HL-60 (cell line): ENCODE data around the gene RCC1.

Source experiments
- DNase-seq, 2 experiments: peaks; one replicate each; pipeline ENCODE4 v3.0.0-alpha.2; 2010 to 2020; ENCODE audit warnings: low read depth in 1 of 2, low spot score in 1 of 2
- H3K27ac ChIP-seq: fragments of 250-450 bp; sonication (Bioruptor Pico); replicated peaks from 2 replicates; pipeline ENCODE4 v1.5.1; 2020; ENCODE audit warnings: mild to moderate bottlenecking, moderate library complexity
- H3K27me3 ChIP-seq: fragments of 250-450 bp; sonication (Bioruptor Pico); 2 replicates; pipeline ENCODE4 v1.5.1; 2021; ENCODE audit warnings: mild to moderate bottlenecking, moderate library complexity; ENCODE audit not compliant: insufficient read depth, poor library complexity, severe bottlenecking
- H3K4me3 ChIP-seq: replicated peaks from 2 replicates; pipeline ENCODE4 v1.5.1; 2011; ENCODE audit warnings: mild to moderate bottlenecking, control low read depth, low read length; ENCODE audit not compliant: insufficient read depth
- GABPA ChIP-seq: IDR thresholded peaks from 2 replicates; pipeline ENCODE4 v1.6.1; 2012; ENCODE audit warnings: low read depth
- POLR2AphosphoS5 ChIP-seq: IDR thresholded peaks from 2 replicates; pipeline ENCODE4 v1.6.1; 2012; ENCODE audit warnings: low read depth
- SPI1 ChIP-seq: IDR thresholded peaks from 2 replicates; pipeline ENCODE4 v1.6.1; 2012; ENCODE audit warnings: low read depth, mild to moderate bottlenecking, borderline replicate concordance
- TF ChIP-seq, protein P1 (sequence below): IDR thresholded peaks from 2 replicates; pipeline ENCODE4 v1.6.1; 2012; ENCODE audit warnings: low read depth; ENCODE audit not compliant: insufficient replicate concordance
- TF ChIP-seq, protein P2 (sequence below): IDR thresholded peaks from one replicate; pipeline ENCODE4 v1.5.1; 2011; ENCODE audit warnings: low read length, control low read depth, inconsistent platforms; ENCODE audit not compliant: insufficient read depth

Gene RCC1

DNA sequence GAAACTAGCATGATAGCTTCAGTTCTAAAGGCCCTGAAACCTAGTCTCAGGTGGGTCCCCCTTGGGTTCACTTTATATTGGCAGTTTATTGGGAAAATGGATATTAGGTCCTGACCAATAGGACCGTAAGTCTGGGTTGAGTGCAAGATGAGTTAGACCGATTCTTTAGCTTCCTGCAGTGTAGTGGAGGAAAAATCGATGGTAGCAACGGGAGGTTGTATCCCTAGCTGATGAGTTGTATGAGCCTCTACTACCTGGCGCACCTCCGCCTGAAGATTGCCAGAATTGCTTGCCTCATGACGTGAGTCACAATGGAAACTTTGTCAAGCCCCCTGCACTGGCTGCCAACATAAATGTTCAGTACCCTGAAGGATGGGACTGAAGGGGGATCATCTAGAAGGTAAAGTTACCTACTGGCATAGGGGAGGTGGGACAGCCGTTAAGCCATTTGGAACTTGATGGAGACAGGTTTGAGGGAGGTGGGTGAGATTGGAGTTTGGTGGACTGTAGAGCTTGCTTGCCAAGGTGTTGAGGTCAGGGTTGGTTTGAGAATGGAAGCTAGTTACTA, 3.9 kb downstream of the RCC1 start:
- peak in 1 of 2 experiments; percentile 28 for DNase-seq
- Histone ChIP-seq H3K27me3 (no peaks in the 10 kb centered on the region), H3K27ac (peak overlapping the region; percentile 90), H3K4me3 (peak overlapping the region; percentile 70)
- TF ChIP-seq, protein P1, sequence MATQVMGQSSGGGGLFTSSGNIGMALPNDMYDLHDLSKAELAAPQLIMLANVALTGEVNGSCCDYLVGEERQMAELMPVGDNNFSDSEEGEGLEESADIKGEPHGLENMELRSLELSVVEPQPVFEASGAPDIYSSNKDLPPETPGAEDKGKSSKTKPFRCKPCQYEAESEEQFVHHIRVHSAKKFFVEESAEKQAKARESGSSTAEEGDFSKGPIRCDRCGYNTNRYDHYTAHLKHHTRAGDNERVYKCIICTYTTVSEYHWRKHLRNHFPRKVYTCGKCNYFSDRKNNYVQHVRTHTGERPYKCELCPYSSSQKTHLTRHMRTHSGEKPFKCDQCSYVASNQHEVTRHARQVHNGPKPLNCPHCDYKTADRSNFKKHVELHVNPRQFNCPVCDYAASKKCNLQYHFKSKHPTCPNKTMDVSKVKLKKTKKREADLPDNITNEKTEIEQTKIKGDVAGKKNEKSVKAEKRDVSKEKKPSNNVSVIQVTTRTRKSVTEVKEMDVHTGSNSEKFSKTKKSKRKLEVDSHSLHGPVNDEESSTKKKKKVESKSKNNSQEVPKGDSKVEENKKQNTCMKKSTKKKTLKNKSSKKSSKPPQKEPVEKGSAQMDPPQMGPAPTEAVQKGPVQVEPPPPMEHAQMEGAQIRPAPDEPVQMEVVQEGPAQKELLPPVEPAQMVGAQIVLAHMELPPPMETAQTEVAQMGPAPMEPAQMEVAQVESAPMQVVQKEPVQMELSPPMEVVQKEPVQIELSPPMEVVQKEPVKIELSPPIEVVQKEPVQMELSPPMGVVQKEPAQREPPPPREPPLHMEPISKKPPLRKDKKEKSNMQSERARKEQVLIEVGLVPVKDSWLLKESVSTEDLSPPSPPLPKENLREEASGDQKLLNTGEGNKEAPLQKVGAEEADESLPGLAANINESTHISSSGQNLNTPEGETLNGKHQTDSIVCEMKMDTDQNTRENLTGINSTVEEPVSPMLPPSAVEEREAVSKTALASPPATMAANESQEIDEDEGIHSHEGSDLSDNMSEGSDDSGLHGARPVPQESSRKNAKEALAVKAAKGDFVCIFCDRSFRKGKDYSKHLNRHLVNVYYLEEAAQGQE: no peak
- TF ChIP-seq SPI1: no peak
- TF ChIP-seq, protein P2, sequence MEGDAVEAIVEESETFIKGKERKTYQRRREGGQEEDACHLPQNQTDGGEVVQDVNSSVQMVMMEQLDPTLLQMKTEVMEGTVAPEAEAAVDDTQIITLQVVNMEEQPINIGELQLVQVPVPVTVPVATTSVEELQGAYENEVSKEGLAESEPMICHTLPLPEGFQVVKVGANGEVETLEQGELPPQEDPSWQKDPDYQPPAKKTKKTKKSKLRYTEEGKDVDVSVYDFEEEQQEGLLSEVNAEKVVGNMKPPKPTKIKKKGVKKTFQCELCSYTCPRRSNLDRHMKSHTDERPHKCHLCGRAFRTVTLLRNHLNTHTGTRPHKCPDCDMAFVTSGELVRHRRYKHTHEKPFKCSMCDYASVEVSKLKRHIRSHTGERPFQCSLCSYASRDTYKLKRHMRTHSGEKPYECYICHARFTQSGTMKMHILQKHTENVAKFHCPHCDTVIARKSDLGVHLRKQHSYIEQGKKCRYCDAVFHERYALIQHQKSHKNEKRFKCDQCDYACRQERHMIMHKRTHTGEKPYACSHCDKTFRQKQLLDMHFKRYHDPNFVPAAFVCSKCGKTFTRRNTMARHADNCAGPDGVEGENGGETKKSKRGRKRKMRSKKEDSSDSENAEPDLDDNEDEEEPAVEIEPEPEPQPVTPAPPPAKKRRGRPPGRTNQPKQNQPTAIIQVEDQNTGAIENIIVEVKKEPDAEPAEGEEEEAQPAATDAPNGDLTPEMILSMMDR: no peak
- peak; percentile 98 for TF ChIP-seq POLR2AphosphoS5

DNA sequence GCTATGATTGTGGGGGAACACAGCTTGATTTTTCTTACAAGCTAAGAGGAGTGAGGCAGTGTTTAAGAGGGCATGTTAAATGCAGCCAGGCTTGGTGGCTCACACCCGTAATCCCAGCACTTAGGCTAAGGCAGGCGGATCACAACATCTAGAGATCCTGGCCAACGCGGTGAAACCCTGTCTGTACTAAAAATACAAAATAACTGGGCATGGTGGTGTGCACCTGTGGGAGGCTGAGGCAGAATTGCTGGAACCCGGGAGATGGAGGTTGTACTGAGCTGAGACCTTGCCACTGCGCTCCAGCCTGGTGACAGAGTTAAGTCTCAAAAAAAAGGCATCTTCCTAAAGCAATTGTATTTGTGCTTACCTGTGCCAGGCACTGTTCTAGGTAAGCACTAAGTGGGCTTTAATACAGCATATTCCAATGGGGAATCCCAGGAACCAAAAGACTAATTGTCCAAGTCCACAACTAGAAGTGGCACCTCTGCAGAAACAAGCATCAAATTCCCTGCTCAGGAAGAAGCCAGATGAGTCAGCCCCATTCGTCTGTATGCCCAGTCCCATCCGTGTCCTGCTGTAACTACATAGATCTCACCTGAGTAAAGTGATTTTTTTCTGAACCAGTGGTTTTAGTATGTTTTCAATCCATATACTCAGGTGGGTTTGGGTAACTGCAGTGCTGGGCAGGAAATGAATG, 4.6 kb downstream of the RCC1 start:
- Histone ChIP-seq H3K27me3 (no peaks in the 10 kb centered on the region), H3K27ac (peak overlapping the region; percentile 90), H3K4me3 (no peak overlapping the region)
- TF ChIP-seq POLR2AphosphoS5 (peak; percentile 94), GABPA (no peak)
- TF ChIP-seq, protein P1: no peak
- TF ChIP-seq, protein P2: no peak
- DNase-seq: peak in 1 of 2 experiments; percentile 33

DNA sequence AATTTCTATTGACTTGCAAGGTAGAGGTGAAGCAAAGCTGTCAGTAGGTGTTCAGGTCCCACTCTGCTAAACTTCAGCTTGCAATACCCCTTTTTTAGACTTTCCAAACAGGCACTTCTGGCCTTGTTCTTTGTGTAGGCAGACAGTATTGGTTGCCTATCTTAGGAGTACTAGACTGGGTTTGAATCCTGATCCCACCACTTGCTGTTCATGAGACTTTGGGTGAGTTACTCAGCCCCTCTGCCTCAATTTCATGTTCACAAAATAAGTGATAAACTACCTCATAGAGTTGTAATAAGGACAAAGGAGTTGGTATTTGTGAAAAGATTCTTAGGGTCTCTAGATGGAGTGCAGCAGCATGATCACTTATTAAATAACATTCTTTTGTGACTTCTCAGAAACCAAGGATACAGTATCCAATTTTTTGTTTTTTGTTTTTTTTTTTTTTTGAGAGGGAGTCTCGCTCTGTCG, 5.2 kb downstream of the RCC1 start:
- H3K27me3 ChIP-seq: no peaks in the 10 kb centered on the region
- DNase-seq: peak in 1 of 2 experiments; percentile 42
- H3K27ac ChIP-seq: peak overlapping the region; percentile 90
- TF ChIP-seq GABPA (peak; percentile 14; the same call in 1 of the 2 replicates), POLR2AphosphoS5 (peak; percentile 49)
- TF ChIP-seq, protein P2: no peak
- TF ChIP-seq, protein P1: no peak
- no peak overlapping the region for H3K4me3 ChIP-seq
